Kidney (tissue), 14 donors: ENCODE data around the gene MTERF4. TPM values are rescaled to one million over a fixed set of nuclear protein-coding genes. Genes with fewer than 3 reads are reported as not detected.
"Not testable (repeated sequence)": the region's sequence is repeated elsewhere in the genome, so short reads cannot be mapped to it uniquely, and the experiment has no call there.

ENCODE experiments used
- DNase-seq, 5 donors: peaks; one replicate each; pipeline ENCODE4 v3.0.0-alpha.2; 2013 to 2020
- FAIRE-seq: peaks from 2 replicates; lab custom pipeline; 2012; peaks lifted over from hg19 to GRCh38; lab: Jason Lieb, UNC
- H3K27ac ChIP-seq, 2 donors: one replicate each; pipeline ENCODE4 v1.7.0; 2013; ENCODE audit warnings: low read depth in 2 of 2, low read length in 2 of 2, inconsistent platforms in 1 of 2
- H3K27me3 ChIP-seq: one replicate; pipeline ENCODE4 v1.7.1; 2013; ENCODE audit warnings: low read length, inconsistent platforms; ENCODE audit not compliant: control insufficient read depth, insufficient read depth
- H3K36me3 ChIP-seq, 3 donors: one replicate each; pipeline versions ENCODE4 v1.7.0 to v1.7.1; 2013; ENCODE audit warnings: low read length in 3 of 3, control low read depth in 1 of 3, inconsistent platforms in 1 of 3; ENCODE audit not compliant: insufficient read depth in 3 of 3, control insufficient read depth in 2 of 3
- H3K4me1 ChIP-seq, 3 donors: one replicate each; pipeline versions ENCODE4 v1.7.0 to v1.7.1; 2013; ENCODE audit warnings: low read length in 3 of 3, inconsistent platforms in 1 of 3, low read depth in 1 of 3; ENCODE audit not compliant: control insufficient read depth in 2 of 3, insufficient read depth in 2 of 3
- H3K4me3 ChIP-seq, 3 donors: one replicate each; pipeline versions ENCODE4 v1.7.0 to v1.8.1; 2013; ENCODE audit warnings: low read length in 3 of 3, control low read depth in 1 of 3, inconsistent platforms in 1 of 3
- H3K9ac ChIP-seq, 3 donors: one replicate each; pipeline versions ENCODE4 v1.7.0 to v1.7.1; 2013; ENCODE audit warnings: low read length in 3 of 3, control low read depth in 1 of 3, inconsistent platforms in 1 of 3
- H3K9me3 ChIP-seq, 3 donors: one replicate each; pipeline versions ENCODE4 v1.7.0 to v1.7.1; 2013; ENCODE audit warnings: low read length in 3 of 3, control low read depth in 1 of 3, inconsistent platforms in 1 of 3; ENCODE audit not compliant: control insufficient read depth in 2 of 3, insufficient read depth in 1 of 3
- CTCF ChIP-seq: IDR thresholded peaks from 3 replicates; pipeline ENCODE4 v1.5.1; 2012; ENCODE audit warnings: mild to moderate bottlenecking, moderate library complexity, borderline replicate concordance; ENCODE audit not compliant: insufficient read depth; ENCODE audit errors: extremely low read depth
- intact Hi-C: fragments of 100-400 bp; cut with DNase I; formaldehyde crosslinking; loops from one replicate; pipeline ENCODE4 v1.11.1; 2022
- polyA plus RNA-seq: library from polyadenylated mRNA; stranded (reverse); fragments of 350-450 nt; fragmentation: Illumina TruSeq; extraction: RNeasy Lipid Tissue Mini Kit (QIAGEN cat#74804); gene quantifications from one replicate; pipeline ENCODE4 v1.2.3, GENCODE V29; 2014; ENCODE audit warnings: low read depth, low replicate concordance; ENCODE audit not compliant: insufficient read depth
- total RNA-seq: library from RNA; stranded (reverse); fragmentation: NEBNext Ultra II Directional; extraction: Animal tissue kit (Norgen Biotek cat#: 25700); gene quantifications from one replicate; pipeline ENCODE4 v1.2.1, GENCODE V29; 2021
- donor health status: control.
- donor health status: control.
- donor health status: control.
- donor health status: control.
- donor health status: control.
- donor health status: DM: yes; HTN: yes; CAD: no.
- donor health status: Normal renal cell carcinoma (clear cell type).

Gene MTERF4
- total and polyA plus RNA-seq, 2 donors from 2014 or later, result 24.3 to 41.5 TPM

GRCh38 chr2:241105641-241106040 is 3.6 kb upstream of the MTERF4 start:
- Histone ChIP-seq H3K27ac (no peak overlapping the region), H3K9ac (no peak overlapping the region), H3K4me1 (peaks cover 0 to 7% (median 7%) of the 10 kb centered on the region in 3 donors), H3K9me3 (no peaks in the 10 kb centered on the region), H3K36me3 (no peaks in the 10 kb centered on the region), H3K27me3 (no peaks in the 10 kb centered on the region), H3K4me3 (no peak overlapping the region)
- intact Hi-C loops, result no loop called here
- DNase-seq (no peak), FAIRE-seq (no peak)
- no peak for TF ChIP-seq CTCF

- H3K9ac ChIP-seq, FAIRE-seq, H3K27me3 ChIP-seq, H3K9me3 ChIP-seq, H3K4me3 ChIP-seq, DNase-seq, intact Hi-C loops, H3K27ac ChIP-seq, H3K36me3 ChIP-seq, H3K4me1 ChIP-seq: not testable (repeated sequence)
These were observed 2.5 kb upstream of the MTERF4 start for GRCh38 chr2:241104611-241105010.

- peak overlapping the region; percentile 91 to 96 (median 94) for H3K4me3 ChIP-seq
- no peaks in the 10 kb centered on the region for H3K27me3 ChIP-seq
- H3K4me1 ChIP-seq, result peaks cover 0 to 8% (median 7%) of the 10 kb centered on the region in 3 donors
- peak overlapping the region in 2 of 3 donors; percentile 92 to 96 for H3K9ac ChIP-seq
- intact Hi-C loops, result no loop called here
- DNase-seq, result no peak
- no peak for FAIRE-seq
- H3K27ac ChIP-seq, result no peak overlapping the region
- H3K36me3 ChIP-seq, result peaks cover 3 to 12% (median 4%) of the 10 kb centered on the region in 3 donors
- no peaks in the 10 kb centered on the region for H3K9me3 ChIP-seq
- no peak for TF ChIP-seq CTCF
These were observed 1.1 kb upstream of the MTERF4 start for GRCh38 chr2:241103176-241103595.

- no peak for TF ChIP-seq CTCF
- intact Hi-C loops, result no loop called here
- H3K27ac ChIP-seq, result no peak overlapping the region
- no peak overlapping the region for H3K4me3 ChIP-seq
- no peaks in the 10 kb centered on the region for H3K27me3 ChIP-seq
- H3K4me1 ChIP-seq, result peaks cover 0 to 8% (median 7%) of the 10 kb centered on the region in 3 donors
- H3K36me3 ChIP-seq, result peaks cover 8 to 45% (median 22%) of the 10 kb centered on the region in 3 donors
- FAIRE-seq, result no peak
- DNase-seq, result no peak
- no peaks in the 10 kb centered on the region for H3K9me3 ChIP-seq
- H3K9ac ChIP-seq, result no peak overlapping the region
These were observed 2.8 kb downstream of the MTERF4 start for GRCh38 chr2:241099246-241099645.
